Left lung (tissue), 10 donors: ENCODE measurements around the gene CETP. TPM values are rescaled to one million over a fixed set of nuclear protein-coding genes. Genes with fewer than 3 reads are reported as not detected.

Experiments used
- ATAC-seq: fragments of 200-7000 bp; cut with Tn5 transposase; one replicate; pipeline ENCODE4 v1.9.1; 2020; ENCODE audit warnings: moderate library complexity
- DNase-seq, 4 donors: peaks; one replicate each; pipeline ENCODE4 v3.0.0-alpha.2; 2013 to 2020
- H3K27ac ChIP-seq, 2 donors: fragments of 200-600 bp; sonication (generic) in 1 of 2; one replicate each; pipeline versions ENCODE4 v1.5.0 to v1.8.0; 2020 to 2021
- H3K27me3 ChIP-seq, 2 donors: fragments of 200-600 bp; sonication (generic) in 1 of 2; one replicate each; pipeline versions ENCODE4 v1.5.0 to v1.8.0; 2020 to 2021
- H3K36me3 ChIP-seq, 2 donors: fragments of 200-600 bp; sonication (generic) in 1 of 2; one replicate each; pipeline versions ENCODE4 v1.5.0 to v1.8.0; 2020 to 2021
- H3K4me1 ChIP-seq, 2 donors: fragments of 200-600 bp; one replicate each; pipeline ENCODE4 v1.8.0; 2021
- H3K4me3 ChIP-seq, 2 donors: fragments of 200-600 bp; sonication (generic) in 1 of 2; one replicate each; pipeline versions ENCODE4 v1.5.0 to v1.8.0; 2020 to 2021; ENCODE audit warnings: mild to moderate bottlenecking in 1 of 2
- H3K9me3 ChIP-seq, 2 donors: fragments of 200-600 bp; sonication (generic) in 1 of 2; one replicate each; pipeline versions ENCODE4 v1.5.0 to v1.8.0; 2020 to 2021
- CTCF ChIP-seq, 2 donors: fragments of 200-600 bp; sonication (generic) in 1 of 2; IDR thresholded peaks; one replicate each; pipeline versions ENCODE4 v1.5.0 to v1.8.0; 2021; ENCODE audit warnings: antibody characterized with exemption in 2 of 2
- intact Hi-C, 2 donors: fragments of 100-400 bp; cut with DNase I; formaldehyde crosslinking; loops; one replicate each; pipeline versions ENCODE4 v1.11.2 to v1.14.2; 2022
- polyA plus RNA-seq, 6 donors: library from polyadenylated mRNA; unstranded; fragments of 120-200 nt; gene quantifications; one replicate each; pipeline ENCODE4 v1.2.1, GENCODE V29; 2013; ENCODE audit not compliant: insufficient read length in 6 of 6
- total RNA-seq, 2 donors: library from RNA; stranded (reverse); fragmentation: NEBNext Ultra II Directional; extraction: Animal tissue kit (Norgen Biotek cat#: 25700); gene quantifications; one replicate each; pipeline ENCODE4 v1.2.1, GENCODE V29; 2021
- donor health status: DM: no; HTN: yes; CAD: no.
- donor health status: DM: no; HTN: no; CAD: no.

The CETP gene
- total and polyA plus RNA-seq, 8 donors = 0.58 to 15.2 (median 12.8) TPM

DNA sequence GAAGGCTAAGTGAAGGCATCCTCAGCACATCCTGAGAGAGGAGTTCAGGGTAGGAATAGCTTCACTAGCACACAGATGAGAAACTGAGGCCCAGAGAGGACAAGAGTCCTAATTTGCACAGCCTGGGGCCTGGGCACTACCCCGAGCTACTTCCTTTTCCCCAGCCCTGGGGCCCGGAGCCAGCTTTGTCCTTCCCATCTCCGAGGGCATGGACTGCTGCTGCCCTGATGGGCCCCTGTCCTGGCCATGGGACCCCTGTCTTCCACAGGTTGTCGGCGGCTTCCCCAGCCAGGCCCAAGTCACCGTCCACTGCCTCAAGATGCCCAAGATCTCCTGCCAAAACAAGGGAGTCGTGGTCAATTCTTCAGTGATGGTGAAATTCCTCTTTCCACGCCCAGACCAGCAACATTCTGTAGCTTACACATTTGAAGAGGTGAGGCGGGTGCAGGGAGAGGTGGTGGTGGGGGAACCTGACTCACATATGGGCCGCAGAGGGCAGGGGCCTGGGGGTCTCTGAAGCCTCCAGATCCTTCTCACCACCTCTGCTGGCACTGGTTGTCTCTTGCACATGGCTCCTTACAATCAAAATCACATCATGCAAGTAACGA, 16.2 kb downstream of the CETP start:
- DNase-seq (peak in 1 of 4 donors; percentile 82), ATAC-seq (no peak)
- Histone ChIP-seq H3K27me3 (no peaks in the 10 kb centered on the region), H3K36me3 (peaks cover 0 to 9% of the 10 kb centered on the region in 2 donors), H3K27ac (no peak overlapping the region), H3K4me1 (peaks cover 0 to 45% of the 10 kb centered on the region in 2 donors), H3K9me3 (no peaks in the 10 kb centered on the region), H3K4me3 (no peak overlapping the region)
- intact Hi-C loops = no loop called here
- TF ChIP-seq CTCF (IDR thresholded peaks at IDR 0.05) = no peak

DNA sequence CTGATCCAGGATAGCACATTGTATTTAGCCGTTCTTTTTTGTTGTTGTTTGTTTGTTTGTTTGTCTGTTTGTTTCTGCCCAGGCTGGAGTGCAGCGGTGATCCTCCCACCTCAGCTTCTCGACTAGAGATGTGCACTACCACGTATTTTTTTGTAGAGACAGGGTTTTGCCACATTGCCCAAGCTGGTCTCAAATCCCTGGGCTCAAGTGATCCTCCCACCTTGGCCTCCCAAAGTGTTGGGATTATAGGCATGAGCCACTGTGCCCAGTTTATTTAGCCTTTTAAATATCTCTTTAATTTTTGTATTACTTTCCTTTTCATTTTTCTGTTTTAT, 18.4 kb downstream of the CETP start:
- Histone ChIP-seq H3K4me1 (peaks cover 4 to 49% of the 10 kb centered on the region in 2 donors), H3K36me3 (peaks cover 0 to 9% of the 10 kb centered on the region in 2 donors), H3K9me3 (no peaks in the 10 kb centered on the region), H3K27ac (peak overlapping the region in 1 of 2 donors; percentile 41), H3K4me3 (no peak overlapping the region), H3K27me3 (no peaks in the 10 kb centered on the region)
- intact Hi-C loops = no loop called here
- no peak for TF ChIP-seq CTCF (IDR thresholded peaks at IDR 0.05)
- no peak for ATAC-seq
- no peak for DNase-seq

GRCh38 chr16:56980792-56981724, 19.3 kb downstream of the CETP start:
- no peaks in the 10 kb centered on the region for H3K27me3 ChIP-seq
- intact Hi-C loops = no loop called here
- H3K9me3 ChIP-seq = no peaks in the 10 kb centered on the region
- no peak for TF ChIP-seq CTCF (IDR thresholded peaks at IDR 0.05)
- H3K27ac ChIP-seq = no peak overlapping the region
- H3K36me3 ChIP-seq = peaks cover 0 to 9% of the 10 kb centered on the region in 2 donors
- ATAC-seq (no peak), DNase-seq (no peak)
- H3K4me1 ChIP-seq = peaks cover 9 to 55% of the 10 kb centered on the region in 2 donors
- H3K4me3 ChIP-seq = no peak overlapping the region

GRCh38 chr16:56981729-56982271, 20.1 kb downstream of the CETP start:
- no peak for DNase-seq
- Histone ChIP-seq H3K27ac (no peak overlapping the region), H3K27me3 (no peaks in the 10 kb centered on the region), H3K4me1 (peaks cover 9 to 63% of the 10 kb centered on the region in 2 donors), H3K36me3 (peaks cover 0 to 9% of the 10 kb centered on the region in 2 donors), H3K4me3 (no peak overlapping the region), H3K9me3 (no peaks in the 10 kb centered on the region)
- TF ChIP-seq CTCF (IDR thresholded peaks at IDR 0.05) = no peak
- no peak for ATAC-seq
- intact Hi-C loops = no loop called here

- intact Hi-C loops = no loop called here
- H3K9me3 ChIP-seq = no peaks in the 10 kb centered on the region
- TF ChIP-seq CTCF (IDR thresholded peaks at IDR 0.05) = no peak
- H3K4me1 ChIP-seq = peaks cover 9 to 67% of the 10 kb centered on the region in 2 donors
- ATAC-seq = no peak
- no peaks in the 10 kb centered on the region for H3K27me3 ChIP-seq
- no peak overlapping the region for H3K27ac ChIP-seq
- no peak for DNase-seq
- H3K36me3 ChIP-seq = peaks cover 0 to 9% of the 10 kb centered on the region in 2 donors
- no peak overlapping the region for H3K4me3 ChIP-seq
These were observed 20.9 kb downstream of the CETP start for GRCh38 chr16:56982695-56983094.
